Trophoblast cell (in vitro differentiated cells and primary cell): ENCODE measurements around the gene NKIRAS1.
"Not testable (repeated sequence)": the region's sequence is repeated elsewhere in the genome, so short reads cannot be mapped to it uniquely, and the experiment has no call there.

ENCODE experiments used
- DNase-seq, 2 donors: peaks; one replicate each; pipeline ENCODE4 v3.0.0-alpha.2; 2016
- H2AFZ ChIP-seq: 2 replicates; pipeline ENCODE4 v1.6.1; 2013; ENCODE audit warnings: low read length, moderate library complexity, mild to moderate bottlenecking; ENCODE audit not compliant: insufficient read depth, poor library complexity
- H2AK5ac ChIP-seq: 2 replicates; pipeline ENCODE4 v1.6.1; 2013; ENCODE audit warnings: mild to moderate bottlenecking, low read length
- H2BK120ac ChIP-seq: 2 replicates; pipeline ENCODE4 v1.6.1; 2013; ENCODE audit warnings: low read length, mild to moderate bottlenecking, moderate library complexity; ENCODE audit not compliant: insufficient read depth, poor library complexity
- H2BK12ac ChIP-seq: 2 replicates; pipeline ENCODE4 v1.6.1; 2013; ENCODE audit warnings: mild to moderate bottlenecking, low read length, moderate library complexity
- H2BK5ac ChIP-seq: 2 replicates; pipeline ENCODE4 v1.6.1; 2013; ENCODE audit warnings: low read length, low read depth, moderate library complexity, mild to moderate bottlenecking; ENCODE audit not compliant: poor library complexity
- H3K14ac ChIP-seq: 2 replicates; pipeline ENCODE4 v1.6.1; 2013; ENCODE audit warnings: mild to moderate bottlenecking, low read length
- H3K18ac ChIP-seq: 2 replicates; pipeline ENCODE4 v1.6.1; 2013; ENCODE audit warnings: mild to moderate bottlenecking, low read length
- H3K23ac ChIP-seq: 2 replicates; pipeline ENCODE4 v1.6.1; 2013; ENCODE audit warnings: low read length
- H3K27ac ChIP-seq: 2 replicates; pipeline ENCODE4 v1.5.1; 2013; ENCODE audit warnings: low read depth, mild to moderate bottlenecking, inconsistent platforms, low read length, moderate library complexity
- H3K27me3 ChIP-seq: 2 replicates; pipeline ENCODE4 v1.6.1; 2013; ENCODE audit warnings: inconsistent platforms, mild to moderate bottlenecking, low read length, moderate library complexity; ENCODE audit not compliant: insufficient read depth
- H3K36me3 ChIP-seq, 2 experiments: 1 replicate in 1 of 2; 2 replicates in 1 of 2; pipeline ENCODE4 v1.6.1; 2013; ENCODE audit warnings: low read length in 2 of 2, mild to moderate bottlenecking in 2 of 2, moderate library complexity in 1 of 2; ENCODE audit not compliant: insufficient read depth in 2 of 2, control insufficient read depth in 1 of 2
- H3K4ac ChIP-seq: 2 replicates; pipeline ENCODE4 v1.6.1; 2013; ENCODE audit warnings: low read depth, mild to moderate bottlenecking, low read length, moderate library complexity
- H3K4me1 ChIP-seq, 2 experiments: 1 replicate in 1 of 2; 2 replicates in 1 of 2; pipeline ENCODE4 v1.6.1; 2013; ENCODE audit warnings: low read length in 2 of 2, mild to moderate bottlenecking in 2 of 2, moderate library complexity in 1 of 2; ENCODE audit not compliant: insufficient read depth in 2 of 2, control insufficient read depth in 1 of 2
- H3K4me2 ChIP-seq: 2 replicates; pipeline ENCODE4 v1.6.1; 2013; ENCODE audit warnings: inconsistent platforms, mild to moderate bottlenecking, low read length, moderate library complexity
- H3K4me3 ChIP-seq: 2 replicates; pipeline ENCODE4 v1.5.1; 2013; ENCODE audit warnings: mild to moderate bottlenecking, low read depth, low read length, inconsistent platforms
- H3K79me1 ChIP-seq: one replicate; pipeline ENCODE4 v1.6.1; 2013; ENCODE audit warnings: low read length
- H3K79me2 ChIP-seq: 2 replicates; pipeline ENCODE4 v1.6.1; 2013; ENCODE audit warnings: low read length, mild to moderate bottlenecking; ENCODE audit not compliant: control insufficient read depth, insufficient read depth, poor library complexity
- H3K9ac ChIP-seq: 2 replicates; pipeline ENCODE4 v1.6.1; 2013; ENCODE audit warnings: mild to moderate bottlenecking, low read length
- H3K9me3 ChIP-seq: 2 replicates; pipeline ENCODE4 v1.6.1; 2013; ENCODE audit warnings: low read depth, mild to moderate bottlenecking, control low read depth, inconsistent platforms, low read length; ENCODE audit not compliant: insufficient read depth
- H4K12ac ChIP-seq: 2 replicates; pipeline ENCODE4 v1.6.1; 2013; ENCODE audit warnings: low read depth, mild to moderate bottlenecking, low read length, moderate library complexity
- H4K8ac ChIP-seq: 2 replicates; pipeline ENCODE4 v1.6.1; 2013; ENCODE audit warnings: low read depth, mild to moderate bottlenecking, low read length, moderate library complexity
- H4K91ac ChIP-seq: one replicate; pipeline ENCODE4 v1.6.1; 2013; ENCODE audit warnings: low read depth, mild to moderate bottlenecking, low read length, moderate library complexity
- WGBS: extraction: QIAGEN DNeasy Blood & Tissue Kit; methylation state at CpG from one replicate; pipeline ENCODE4 v1.1.7; 2013; ENCODE audit warnings: missing lambda C conversion rate; ENCODE audit not compliant: insufficient read length, insufficient coverage; ENCODE audit errors: extremely low coverage; 5-methylcytosine and 5-hydroxymethylcytosine counted together

NKIRAS1 gene

DNA sequence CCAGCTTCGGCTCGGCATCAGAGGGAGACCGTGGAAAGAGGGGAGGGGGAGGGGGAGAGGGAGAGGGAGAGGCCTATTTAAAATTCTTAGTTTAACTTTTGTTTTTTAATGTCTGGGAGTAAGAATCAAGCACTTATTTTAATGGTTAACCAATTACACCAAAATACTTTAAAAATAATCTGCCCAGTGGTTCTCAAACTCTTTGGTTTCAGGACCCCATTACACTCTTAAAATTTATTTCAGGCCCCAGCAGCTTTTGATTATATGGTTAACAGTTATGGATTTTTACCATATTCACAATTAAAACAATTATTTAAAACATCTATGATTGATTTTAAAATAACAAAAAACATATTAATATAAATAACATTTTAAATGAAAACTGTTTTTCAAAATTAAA is 44.5 kb downstream of the NKIRAS1 start:
- Histone ChIP-seq H3K14ac (no peak overlapping the region), H4K8ac (no peak overlapping the region), H3K9me3 (no peaks in the 10 kb centered on the region), H3K27ac (no peak overlapping the region), H3K4me1 (peaks cover 0 to 6% of the 10 kb centered on the region in 2 experiments), H2AFZ (no peak overlapping the region), H3K79me2 (no peaks in the 10 kb centered on the region), H3K4ac (no peak overlapping the region), H2BK120ac (no peak overlapping the region), H3K23ac (no peak overlapping the region), H3K18ac (no peak overlapping the region), H3K4me2 (no peak overlapping the region), H2BK12ac (no peak overlapping the region), H3K27me3 (no peaks in the 10 kb centered on the region), H3K79me1 (no peaks in the 10 kb centered on the region), H3K4me3 (no peak overlapping the region), H4K91ac (no peak overlapping the region), H2AK5ac (no peak overlapping the region), H2BK5ac (no peak overlapping the region), H3K36me3 (no peaks in the 10 kb centered on the region), H3K9ac (no peak overlapping the region), H4K12ac (no peak overlapping the region)
- WGBS = no CpG with 5 or more reads among the region's 3 CpGs
- DNase-seq = no peak

DNA sequence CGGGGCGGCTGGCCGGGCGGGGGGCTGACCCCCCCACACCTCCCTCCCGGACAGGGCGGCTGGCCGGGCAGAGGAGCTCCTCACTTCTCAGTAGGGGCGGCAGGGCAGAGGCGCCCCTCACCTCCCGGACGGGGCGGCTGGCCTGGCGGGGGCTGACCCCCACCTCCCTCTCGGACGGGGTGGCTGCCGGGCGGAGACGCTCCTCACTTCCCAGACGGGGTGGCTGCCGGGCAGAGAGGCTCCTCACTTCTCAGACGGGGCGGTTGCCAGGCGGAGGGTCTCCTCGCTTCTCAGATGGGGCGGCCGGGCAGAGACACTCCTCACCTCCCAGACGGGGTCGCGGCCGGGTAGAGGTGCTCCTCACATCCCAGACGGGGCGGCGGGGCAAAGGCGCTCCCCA is 45.4 kb downstream of the NKIRAS1 start:
- H3K4me2 ChIP-seq = not testable (repeated sequence)

DNA sequence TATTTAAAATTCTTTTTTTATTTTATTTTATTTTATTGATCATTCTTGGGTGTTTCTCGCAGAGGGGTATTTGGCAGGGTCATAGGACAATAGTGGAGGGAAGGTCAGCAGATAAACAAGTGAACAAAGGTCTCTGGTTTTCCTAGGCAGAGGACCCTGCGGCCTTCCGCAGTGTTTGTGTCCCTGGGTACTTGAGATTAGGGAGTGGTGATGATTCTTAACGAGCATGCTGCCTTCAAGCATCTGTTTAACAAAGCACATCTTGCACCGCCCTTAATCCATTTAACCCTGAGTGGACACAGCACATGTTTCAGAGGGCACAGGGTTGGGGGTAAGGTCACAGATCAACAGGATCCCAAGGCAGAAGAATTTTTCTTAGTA is 46.1 kb downstream of the NKIRAS1 start:
- not testable (repeated sequence) for H4K91ac ChIP-seq, H3K27ac ChIP-seq, H2BK120ac ChIP-seq, H3K79me1 ChIP-seq, H3K4ac ChIP-seq, H3K27me3 ChIP-seq, H3K23ac ChIP-seq, H3K36me3 ChIP-seq, H4K8ac ChIP-seq, H3K14ac ChIP-seq, H2BK5ac ChIP-seq, H3K9ac ChIP-seq, H3K4me3 ChIP-seq, H2AFZ ChIP-seq, H3K9me3 ChIP-seq, H2AK5ac ChIP-seq, H2BK12ac ChIP-seq, H3K4me2 ChIP-seq, H3K18ac ChIP-seq, H3K4me1 ChIP-seq, H3K79me2 ChIP-seq, H4K12ac ChIP-seq, DNase-seq
- WGBS = no CpG with 5 or more reads among the region's 5 CpGs

More for the DNA sequence above, 45.4 kb downstream of the NKIRAS1 start:
- not testable (repeated sequence) for H4K91ac ChIP-seq, H4K12ac ChIP-seq, H3K4me3 ChIP-seq, H2AK5ac ChIP-seq, H3K79me1 ChIP-seq, H4K8ac ChIP-seq, H3K27me3 ChIP-seq, H3K79me2 ChIP-seq, H3K9me3 ChIP-seq, H3K27ac ChIP-seq, H2AFZ ChIP-seq, H3K36me3 ChIP-seq, H3K14ac ChIP-seq, H3K9ac ChIP-seq, DNase-seq, H2BK12ac ChIP-seq, H3K18ac ChIP-seq, H2BK5ac ChIP-seq, H3K4me1 ChIP-seq, H2BK120ac ChIP-seq, H3K4ac ChIP-seq, H3K23ac ChIP-seq
- WGBS = no CpG with 5 or more reads among the region's 34 CpGs

DNA sequence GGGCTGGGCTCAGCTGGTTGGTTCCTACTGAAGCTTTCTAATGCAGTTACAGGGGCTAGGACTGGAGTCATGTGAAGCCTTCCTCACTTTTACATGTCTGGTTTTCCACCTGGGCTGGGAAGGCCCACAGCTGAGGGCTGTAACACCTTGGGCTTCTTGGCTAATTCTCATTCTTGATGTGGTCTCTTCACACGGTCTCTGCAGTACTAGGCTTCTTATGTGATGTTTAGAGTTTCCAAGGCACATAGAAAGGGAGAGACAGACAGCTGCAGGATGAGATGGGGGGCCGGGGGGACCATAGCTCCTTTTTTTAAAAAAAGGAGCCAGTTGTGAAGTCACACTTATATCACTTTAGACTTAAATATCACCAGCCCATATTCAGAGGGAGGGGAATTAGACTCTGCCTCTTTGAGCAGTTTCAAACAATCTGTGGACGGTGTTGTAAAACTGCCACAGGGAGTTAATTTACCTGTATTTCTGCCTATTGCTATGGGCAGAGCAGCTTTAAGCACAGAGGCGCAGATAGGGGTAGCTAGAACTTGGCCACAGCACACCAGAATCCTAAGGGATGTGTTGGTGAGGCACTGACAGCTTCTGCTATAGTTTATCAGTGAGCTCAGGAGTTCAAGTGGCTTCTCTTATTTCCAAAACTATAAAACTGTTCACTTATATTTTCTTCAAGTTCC is 46.7 kb downstream of the NKIRAS1 start:
- H3K9ac ChIP-seq = no peak overlapping the region
- no peak overlapping the region for H3K4ac ChIP-seq
- no peak overlapping the region for H2BK5ac ChIP-seq
- H3K18ac ChIP-seq = no peak overlapping the region
- H3K79me2 ChIP-seq = no peaks in the 10 kb centered on the region
- no peak overlapping the region for H3K4me3 ChIP-seq
- H3K27ac ChIP-seq = no peak overlapping the region
- no peak overlapping the region for H4K91ac ChIP-seq
- no CpG with 5 or more reads among the region's 4 CpGs for WGBS
- H3K4me1 ChIP-seq = peaks cover 8 to 13% of the 10 kb centered on the region in 2 experiments
- H3K36me3 ChIP-seq = no peaks in the 10 kb centered on the region
- H2BK12ac ChIP-seq = no peak overlapping the region
- no peak overlapping the region for H4K8ac ChIP-seq
- H4K12ac ChIP-seq = no peak overlapping the region
- H2BK120ac ChIP-seq = no peak overlapping the region
- H3K9me3 ChIP-seq = no peaks in the 10 kb centered on the region
- no peaks in the 10 kb centered on the region for H3K79me1 ChIP-seq
- H2AK5ac ChIP-seq = no peak overlapping the region
- H2AFZ ChIP-seq = no peak overlapping the region
- peak; percentile 23 to 44 for DNase-seq
- no peaks in the 10 kb centered on the region for H3K27me3 ChIP-seq
- H3K4me2 ChIP-seq = no peak overlapping the region
- H3K14ac ChIP-seq = no peak overlapping the region
- H3K23ac ChIP-seq = no peak overlapping the region
